T-cell (primary cell): Measurements from ENCODE around the gene CCDC157. TPM values are rescaled to one million over a fixed set of nuclear protein-coding genes. Genes with fewer than 3 reads are reported as not detected.

Experiments
- ATAC-seq, 4 experiments: fragments of 200-7000 bp in 3 of 4; fragments of 150-1000 bp in 1 of 4; cut with Tn5 transposase; replicated peaks in 1 of 4; 1 replicate in 3 of 4; 2 replicates in 1 of 4; pipeline ENCODE4 v1.10.0; 2021; ENCODE audit warnings: moderate library complexity in 3 of 4, mild to moderate bottlenecking in 2 of 4, moderate number of reproducible peaks in 1 of 4
- CTCF ChIA-PET, 2 donors: fragments of 300-600 bp; sonication (Branson Sonifier 250); formaldehyde crosslinking; loops; one replicate each; lab custom pipeline; 2022; ENCODE audit warnings: antibody characterized with exemption in 2 of 2; lab: Charles Lee
- POLR2A ChIA-PET, 2 donors: fragments of 300-600 bp; sonication (Branson Sonifier 250); formaldehyde crosslinking; loops; one replicate each; lab custom pipeline; 2022; ENCODE audit warnings: antibody characterized with exemption in 2 of 2; lab: Charles Lee
- DNase-seq, 35 experiments: peaks; one replicate each; pipeline versions ENCODE4 v3.0.0 to v3.0.0-alpha.2; 2013 to 2023
- H3K27ac ChIP-seq: one replicate; pipeline ENCODE4 v1.5.1; 2013; ENCODE audit warnings: low read length
- H3K27me3 ChIP-seq, 2 experiments: replicated peaks in 1 of 2; 1 replicate in 1 of 2; 2 replicates in 1 of 2; pipeline versions ENCODE4 v1.6.1 to v1.7.0; 2013; ENCODE audit warnings: low read length in 1 of 2, mixed read lengths in 1 of 2; ENCODE audit not compliant: control insufficient read depth in 2 of 2, insufficient read depth in 2 of 2; ENCODE audit errors: extremely low read depth in 1 of 2
- H3K36me3 ChIP-seq, 2 donors: 1 replicate in 1 of 2; 2 replicates in 1 of 2; pipeline versions ENCODE4 v1.6.1 to v1.7.0; 2013; ENCODE audit warnings: low read length in 1 of 2; ENCODE audit not compliant: control insufficient read depth in 2 of 2, insufficient read depth in 1 of 2; ENCODE audit errors: extremely low read depth in 1 of 2
- H3K4me1 ChIP-seq, 2 experiments: 1 replicate in 1 of 2; 2 replicates in 1 of 2; pipeline versions ENCODE4 v1.6.1 to v1.7.0; 2013; ENCODE audit warnings: low read length in 2 of 2, mixed read lengths in 1 of 2; ENCODE audit not compliant: insufficient read depth in 2 of 2, control insufficient read depth in 1 of 2; ENCODE audit errors: extremely low read depth in 1 of 2
- H3K4me3 ChIP-seq, 2 donors: 1 replicate in 1 of 2; 2 replicates in 1 of 2; pipeline versions ENCODE4 v1.5.1 to v1.7.0; 2013; ENCODE audit warnings: mild to moderate bottlenecking in 2 of 2, low read length in 1 of 2, moderate library complexity in 1 of 2; ENCODE audit not compliant: control insufficient read depth in 1 of 2; ENCODE audit errors: extremely low read depth in 1 of 2
- H3K9me3 ChIP-seq: 2 replicates; pipeline ENCODE4 v1.7.0; 2013
- H3K27ac Mint-ChIP-seq, 2 donors: one replicate each; pipeline ENCODE4 v1.8.0; 2020 to 2021; ENCODE audit warnings: mild to moderate bottlenecking in 2 of 2, mixed read lengths in 2 of 2
- H3K27me3 Mint-ChIP-seq, 2 donors: one replicate each; pipeline ENCODE4 v1.8.0; 2021 to 2022; ENCODE audit warnings: mixed read lengths in 2 of 2
- H3K36me3 Mint-ChIP-seq: one replicate; pipeline ENCODE4 v1.8.0; 2021; ENCODE audit warnings: mixed read lengths
- H3K4me1 Mint-ChIP-seq, 3 donors: one replicate each; pipeline ENCODE4 v1.8.0; 2020 to 2022; ENCODE audit warnings: mixed read lengths in 3 of 3, mild to moderate bottlenecking in 1 of 3
- H3K4me3 Mint-ChIP-seq, 3 donors: one replicate each; pipeline ENCODE4 v1.8.0; 2020 to 2022; ENCODE audit warnings: mild to moderate bottlenecking in 3 of 3, mixed read lengths in 3 of 3, moderate library complexity in 3 of 3
- H3K9me3 Mint-ChIP-seq, 3 donors: one replicate each; pipeline ENCODE4 v1.8.0; 2020 to 2022; ENCODE audit warnings: mixed read lengths in 3 of 3
- WGBS: methylation state at CpG from one replicate; pipeline ENCODE4 v1.1.5; 2013; ENCODE audit warnings: missing lambda C conversion rate; ENCODE audit not compliant: insufficient coverage; 5-methylcytosine and 5-hydroxymethylcytosine counted together
- total RNA-seq, 35 experiments: library from RNA in 6 of 35; stranded (reverse) in 6 of 35; fragments of 120-200 nt in 1 of 35; gene quantifications; one replicate each; pipeline versions ENCODE4 v1.2.1 to v1.2.4 and lab custom pipeline; 2013 to 2026

The CCDC157 gene
- total RNA-seq (10 to 100 TPM in 1 of 5 donors, 1 to 10 TPM in 4; 4.6 to 10.9 (median 5.1) TPM), total RNA-seq (lab: John Stamatoyannopoulos, UW) (3.4 to 18.2 (median 9.2) reads per million in 29 experiments)
- 2.2 TPM for total RNA-seq (2013)

GRCh38 chr22:30356449-30357235 lies at the start of gene CCDC157, which contains the start of gene SF3A1:
Gene CCDC157, plus strand, starts transcription at chr22:30357007. Its CDS starts 8,994 bp downstream, at chr22:30366001.
Gene SF3A1, minus strand, starts transcription at chr22:30356894. Its CDS starts 102 bp downstream, at chr22:30356792.
- ChIA-PET CTCF (interaction anchor here in 1 of 2 donors (0.6 to 1.8 kb wide), 6 partner anchors 28 to 595 kb away, joined by 3 to 12 read pairs (median 6); partner anchors contain the start of gene TBC1D10A), POLR2A (interaction anchor here (0.6 to 1.2 kb wide), 4 partner anchors 30 to 68 kb away, joined by 3 to 5 read pairs (median 4); partner anchors contain the start of genes CASTOR1 (in 2 of the 2) and TBC1D10A (in 1 of the 2))
- peak within 1 kb of the TSS; percentile 87 to 92 for H3K27ac Mint-ChIP-seq
- peaks cover 0 to 2% of the 10 kb centered on the region in 2 donors for H3K27me3 Mint-ChIP-seq
- ATAC-seq (peak; percentile 88 to 93 (median 92)), DNase-seq (peak; percentile 69 to 94 (median 84))
- peaks cover 23% of the 10 kb centered on the region for H3K36me3 Mint-ChIP-seq
- Histone ChIP-seq H3K9me3 (no peaks in the 10 kb centered on the region), H3K4me3 (peak within 1 kb of the TSS; percentile 79 to 97), H3K4me1 (peaks cover 15 to 55% of the 10 kb centered on the region in 2 experiments), H3K27me3 (peaks cover 0 to 3% of the 10 kb centered on the region in 2 experiments), H3K27ac (peak within 1 kb of the TSS; percentile 87), H3K36me3 (peaks cover 5 to 24% of the 10 kb centered on the region in 2 donors)
- peak within 1 kb of the TSS; percentile 92 to 96 (median 95) for H3K4me3 Mint-ChIP-seq
- under 1% methylated on average over 84 of the region's 91 CpGs for WGBS
- H3K9me3 Mint-ChIP-seq, result no peaks in the 10 kb centered on the region
- peaks cover 51 to 55% (median 54%) of the 10 kb centered on the region in 3 donors for H3K4me1 Mint-ChIP-seq

GRCh38 chr22:30307041-30307574 lies 49.7 kb upstream of the CCDC157 start:
- H3K4me3 ChIP-seq, result peak overlapping the region; percentile 34 to 65
- H3K4me3 Mint-ChIP-seq, result peak overlapping the region; percentile 73 to 77 (median 75)

GRCh38 chr22:30308093-30308492 lies 48.7 kb upstream of the CCDC157 start:
- Mint-ChIP-seq H3K4me3 (peak overlapping the region; percentile 49 to 73 (median 55)), H3K4me1 (peaks cover 99 to 100% (median 99%) of the 10 kb centered on the region in 3 donors), H3K27me3 (no peaks in the 10 kb centered on the region), H3K9me3 (no peaks in the 10 kb centered on the region), H3K27ac (peak overlapping the region; percentile 98 to 99), H3K36me3 (peaks cover 18% of the 10 kb centered on the region)
- Histone ChIP-seq H3K4me1 (peaks cover 96 to 97% of the 10 kb centered on the region in 2 experiments), H3K36me3 (peaks cover 0 to 9% of the 10 kb centered on the region in 2 donors), H3K9me3 (no peaks in the 10 kb centered on the region), H3K27me3 (no peaks in the 10 kb centered on the region), H3K27ac (peak overlapping the region; percentile 86), H3K4me3 (no peak overlapping the region)
- ChIA-PET CTCF (interaction anchor here (0.5 to 2.1 kb wide), 5 partner anchors 16 to 83 kb away, joined by 3 to 7 read pairs (median 3); partner anchors contain the start of gene CASTOR1 (in 1 of the 2)), POLR2A (no interaction called here)
- ATAC-seq (no peak), DNase-seq (no peak)
- 66% methylated on average over 2 of the region's 2 CpGs for WGBS

More at GRCh38 chr22:30307041-30307574, 49.7 kb upstream of the CCDC157 start:
- POLR2A ChIA-PET, result interaction anchor here (0.6 to 1.0 kb wide), 4 partner anchors 11 to 117 kb away, joined by 4 to 5 read pairs (median 4); partner anchors contain the start of gene TBC1D10A (in 1 of the 2)
- H3K27ac Mint-ChIP-seq, result peak overlapping the region; percentile 98 to 99
- DNase-seq, result peak in 4 of 35 experiments; percentile 16 to 55 (median 40)
- Histone ChIP-seq H3K9me3 (no peaks in the 10 kb centered on the region), H3K27me3 (no peaks in the 10 kb centered on the region), H3K27ac (peak overlapping the region; percentile 86), H3K4me1 (peaks cover 94 to 97% of the 10 kb centered on the region in 2 experiments), H3K36me3 (peaks cover 2 to 19% of the 10 kb centered on the region in 2 donors)
- no peaks in the 10 kb centered on the region for H3K27me3 Mint-ChIP-seq
- peaks cover 99 to 100% (median 99%) of the 10 kb centered on the region in 3 donors for H3K4me1 Mint-ChIP-seq
- peaks cover 22% of the 10 kb centered on the region for H3K36me3 Mint-ChIP-seq
- no peaks in the 10 kb centered on the region for H3K9me3 Mint-ChIP-seq
- peak in 1 of 4 experiments; percentile 5 for ATAC-seq
- WGBS, result 72% methylated on average over 2 of the region's 4 CpGs
- CTCF ChIA-PET, result interaction anchor here in 1 of 2 donors (0.9 to 2.1 kb wide), 4 partner anchors 17 to 49 kb away, joined by 3 to 7 read pairs (median 6); partner anchors contain the start of genes CASTOR1, CCDC157 and SF3A1

- ChIA-PET POLR2A (interaction anchor here (0.7 kb wide), 2 partner anchors 16 to 20 kb away, joined by 3 read pairs; no protein-coding TSS in a partner anchor), CTCF (interaction anchor here (0.5 to 1.0 kb wide), 4 partner anchors 16 to 46 kb away, joined by 3 read pairs; no protein-coding TSS in a partner anchor)
- Histone ChIP-seq H3K36me3 (peaks cover 0 to 6% of the 10 kb centered on the region in 2 donors), H3K4me1 (peaks cover 93 to 97% of the 10 kb centered on the region in 2 experiments), H3K27me3 (no peaks in the 10 kb centered on the region), H3K27ac (peak overlapping the region; percentile 86), H3K4me3 (no peak overlapping the region), H3K9me3 (no peaks in the 10 kb centered on the region)
- H3K9me3 Mint-ChIP-seq, result no peaks in the 10 kb centered on the region
- no peak for ATAC-seq
- DNase-seq, result peak in 1 of 35 experiments; percentile 36
- H3K4me3 Mint-ChIP-seq, result peak overlapping the region; percentile 49 to 73 (median 55)
- H3K27ac Mint-ChIP-seq, result peak overlapping the region; percentile 98 to 99
- peaks cover 97 to 98% (median 97%) of the 10 kb centered on the region in 3 donors for H3K4me1 Mint-ChIP-seq
- 18% methylated on average over 2 of the region's 5 CpGs for WGBS
- H3K27me3 Mint-ChIP-seq, result no peaks in the 10 kb centered on the region
- H3K36me3 Mint-ChIP-seq, result peaks cover 12% of the 10 kb centered on the region
These were observed 48.1 kb upstream of the CCDC157 start for GRCh38 chr22:30308518-30309230.

GRCh38 chr22:30309951-30310741 lies 46.7 kb upstream of the CCDC157 start:
- Histone ChIP-seq H3K36me3 (peaks cover 0 to 2% of the 10 kb centered on the region in 2 donors), H3K27me3 (no peaks in the 10 kb centered on the region), H3K9me3 (no peaks in the 10 kb centered on the region), H3K4me1 (peaks cover 89 to 96% of the 10 kb centered on the region in 2 experiments), H3K27ac (peak overlapping the region; percentile 86), H3K4me3 (peak overlapping the region in 1 of 2 donors; percentile 29)
- H3K36me3 Mint-ChIP-seq, result peaks cover 12% of the 10 kb centered on the region
- no peaks in the 10 kb centered on the region for H3K27me3 Mint-ChIP-seq
- peaks cover 97 to 98% (median 97%) of the 10 kb centered on the region in 3 donors for H3K4me1 Mint-ChIP-seq
- DNase-seq (peak in 17 of 35 experiments; percentile 35 to 70 (median 47)), ATAC-seq (peak; percentile 35 to 51 (median 38))
- 53% methylated on average over 2 of the region's 7 CpGs for WGBS
- no peaks in the 10 kb centered on the region for H3K9me3 Mint-ChIP-seq
- peak overlapping the region; percentile 98 to 99 for H3K27ac Mint-ChIP-seq
- peak overlapping the region; percentile 36 to 73 (median 61) for H3K4me3 Mint-ChIP-seq
- POLR2A ChIA-PET, result interaction anchor here in 1 of 2 donors (1.0 to 1.5 kb wide), 3 partner anchors 14 to 17 kb away, joined by 3 read pairs; partner anchors contain the start of gene TBC1D10A
- CTCF ChIA-PET, result interaction anchor here in 1 of 2 donors (0.6 to 1.5 kb wide), 5 partner anchors 9 to 22 kb away, joined by 3 to 5 read pairs (median 4); partner anchors contain the start of gene TBC1D10A
